ENCODE measurements around the gene CEACAM16.

DNA sequence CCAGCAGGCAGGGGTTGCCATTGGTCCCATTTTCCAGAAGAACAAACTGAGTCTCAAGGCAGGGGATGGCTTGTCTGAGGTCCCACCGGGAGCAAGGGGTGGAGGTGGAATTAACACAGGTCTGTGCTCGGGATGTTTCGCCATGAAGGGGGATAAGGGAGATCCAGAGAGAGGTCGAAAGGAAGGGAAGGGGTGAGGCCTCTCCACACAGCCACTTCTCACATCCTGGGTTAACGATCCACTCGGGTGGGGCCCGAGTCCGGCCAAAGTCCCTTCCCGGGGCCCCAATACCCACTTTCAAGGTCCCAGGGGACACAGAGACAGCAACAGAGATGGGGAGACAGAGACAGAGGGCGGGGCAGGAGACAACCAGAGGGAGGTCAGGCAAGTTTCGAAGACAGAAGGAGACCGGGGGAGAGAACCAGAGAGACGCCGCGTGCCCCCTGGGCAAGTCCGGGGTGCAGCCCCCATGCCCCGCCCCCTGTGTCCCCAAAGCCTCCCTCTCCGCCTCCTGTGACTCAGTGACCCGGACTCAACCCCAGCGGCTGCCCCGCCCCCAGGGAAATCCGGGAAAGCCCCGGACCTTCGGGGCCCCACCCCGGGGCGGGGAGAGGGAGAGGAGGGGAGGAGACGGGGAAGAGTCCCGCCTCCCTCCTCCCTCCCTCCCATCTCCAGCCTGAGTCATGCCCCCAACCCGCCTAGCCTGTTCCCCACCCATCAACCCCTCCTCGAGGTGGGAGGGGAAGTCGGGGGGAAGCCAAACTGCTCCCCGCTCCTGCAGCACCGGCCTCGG, 48.2 kb downstream of the CEACAM16 start:
- TF ChIP-seq, protein P1, sequence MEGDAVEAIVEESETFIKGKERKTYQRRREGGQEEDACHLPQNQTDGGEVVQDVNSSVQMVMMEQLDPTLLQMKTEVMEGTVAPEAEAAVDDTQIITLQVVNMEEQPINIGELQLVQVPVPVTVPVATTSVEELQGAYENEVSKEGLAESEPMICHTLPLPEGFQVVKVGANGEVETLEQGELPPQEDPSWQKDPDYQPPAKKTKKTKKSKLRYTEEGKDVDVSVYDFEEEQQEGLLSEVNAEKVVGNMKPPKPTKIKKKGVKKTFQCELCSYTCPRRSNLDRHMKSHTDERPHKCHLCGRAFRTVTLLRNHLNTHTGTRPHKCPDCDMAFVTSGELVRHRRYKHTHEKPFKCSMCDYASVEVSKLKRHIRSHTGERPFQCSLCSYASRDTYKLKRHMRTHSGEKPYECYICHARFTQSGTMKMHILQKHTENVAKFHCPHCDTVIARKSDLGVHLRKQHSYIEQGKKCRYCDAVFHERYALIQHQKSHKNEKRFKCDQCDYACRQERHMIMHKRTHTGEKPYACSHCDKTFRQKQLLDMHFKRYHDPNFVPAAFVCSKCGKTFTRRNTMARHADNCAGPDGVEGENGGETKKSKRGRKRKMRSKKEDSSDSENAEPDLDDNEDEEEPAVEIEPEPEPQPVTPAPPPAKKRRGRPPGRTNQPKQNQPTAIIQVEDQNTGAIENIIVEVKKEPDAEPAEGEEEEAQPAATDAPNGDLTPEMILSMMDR (conservative IDR thresholded peaks at IDR 0.05; ENCODE audit: low read length) = no peak
- TF ChIP-seq EZH2phosphoT487 (IDR thresholded peaks at IDR 0.05; ENCODE audit: borderline replicate concordance, low read depth, low read length) = no peak

Data from OCI-LY7 (cell line).